ENCODE results near the gene SHKBP1.

DNA sequence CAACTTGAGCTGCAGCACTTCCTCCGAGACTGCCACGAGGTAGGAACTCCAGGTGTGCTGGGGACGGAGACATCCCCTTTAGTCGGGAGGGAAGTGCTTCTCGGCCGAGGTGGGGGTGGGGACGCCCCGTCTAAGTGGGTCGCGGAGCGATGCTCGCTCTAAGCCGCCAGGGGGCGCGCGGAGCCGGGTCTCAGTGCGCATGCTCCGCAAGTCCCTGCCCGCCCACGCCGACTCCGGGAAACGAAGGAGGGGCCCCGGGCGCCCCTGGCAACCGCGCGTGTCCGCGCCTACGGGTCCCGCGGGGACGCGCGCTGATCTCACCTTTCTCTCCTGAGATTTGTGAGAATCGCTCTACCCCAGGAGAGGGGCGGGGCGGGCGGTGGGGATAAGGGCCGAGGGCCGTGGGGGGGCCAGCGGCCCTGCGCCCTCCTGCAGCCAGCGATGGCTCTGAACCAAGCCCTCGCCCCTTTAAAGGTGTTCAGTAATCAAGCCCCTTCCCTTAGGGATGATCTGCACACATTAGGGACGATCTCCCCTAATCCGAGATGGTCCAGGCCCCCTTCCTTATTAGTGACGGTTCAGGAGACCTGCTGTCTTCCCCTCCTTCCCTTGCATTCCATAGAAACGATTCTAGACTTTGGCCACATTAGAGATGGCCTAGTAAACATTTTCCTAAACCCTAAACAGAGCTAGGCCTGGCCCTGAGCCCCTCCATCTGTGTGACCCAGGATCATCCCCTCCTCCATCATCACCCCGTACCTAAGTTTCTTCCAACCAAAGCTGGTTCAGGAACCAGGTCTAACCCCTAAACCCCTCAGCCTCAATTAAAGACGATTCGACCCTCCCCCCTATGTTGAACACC, 47.3 kb upstream of the SHKBP1 start:
- TF ChIP-seq GATA2 (IDR thresholded peaks at IDR 0.05; ENCODE audit: low read depth, low read length) (no peak), GATA3 (IDR thresholded peaks at IDR 0.05; ENCODE audit: low read depth, low read length) (no peak)
